NCI-H526 treated with DMSO at 0.1 percent for 48 hours (cell line): ENCODE data around the gene PKN2.

Experiments used
- DNase-seq: peaks from one replicate; lab custom pipeline; 2025; lab: John Stamatoyannopoulos, UW

PKN2 gene

GRCh38 chr1:88735382-88735781 is 51.3 kb downstream of the PKN2 start:
- no peak for DNase-seq

- no peak for DNase-seq
These were observed 51.8 kb downstream of the PKN2 start for GRCh38 chr1:88735909-88736308.

GRCh38 chr1:88736633-88737248 is 52.7 kb downstream of the PKN2 start:
- no peak for DNase-seq

GRCh38 chr1:88737338-88737927 is 53.4 kb downstream of the PKN2 start:
- DNase-seq: no peak

- no peak for DNase-seq
These were observed 56.7 kb downstream of the PKN2 start for GRCh38 chr1:88740784-88741183.

- no peak for DNase-seq
These were observed 57.3 kb downstream of the PKN2 start for GRCh38 chr1:88741413-88741812.

- DNase-seq: no peak
These were observed 58.5 kb downstream of the PKN2 start for GRCh38 chr1:88742531-88742930.

GRCh38 chr1:88744142-88744541 is 60.1 kb downstream of the PKN2 start:
- no peak for DNase-seq

- no peak for DNase-seq
These were observed 62.8 kb downstream of the PKN2 start for GRCh38 chr1:88746916-88747315.

- DNase-seq: no peak
These were observed 67.6 kb downstream of the PKN2 start for GRCh38 chr1:88751714-88752113.

- no peak for DNase-seq
These were observed 69.4 kb downstream of the PKN2 start for GRCh38 chr1:88753506-88753905.

GRCh38 chr1:88763649-88764406 is 79.8 kb downstream of the PKN2 start:
- no peak for DNase-seq

- DNase-seq: no peak
These were observed 84.1 kb downstream of the PKN2 start for GRCh38 chr1:88768187-88768586.

- no peak for DNase-seq
These were observed 84.7 kb downstream of the PKN2 start for GRCh38 chr1:88768816-88769215.

- DNase-seq: no peak
These were observed 89.6 kb downstream of the PKN2 start for GRCh38 chr1:88773540-88774150.

GRCh38 chr1:88774151-88774556 is 90.1 kb downstream of the PKN2 start:
- DNase-seq: no peak

GRCh38 chr1:88777604-88778149 is 93.6 kb downstream of the PKN2 start:
- no peak for DNase-seq

GRCh38 chr1:88779880-88780279 is 95.8 kb downstream of the PKN2 start:
- DNase-seq: no peak

- no peak for DNase-seq
These were observed 96.4 kb downstream of the PKN2 start for GRCh38 chr1:88780485-88780884.

GRCh38 chr1:88783145-88783544 is 99.1 kb downstream of the PKN2 start:
- no peak for DNase-seq

- DNase-seq: no peak
These were observed 100.5 kb downstream of the PKN2 start for GRCh38 chr1:88784551-88784950.

- no peak for DNase-seq
These were observed 103.2 kb downstream of the PKN2 start for GRCh38 chr1:88787023-88787903.
